ENCODE data around the gene IGBP1. TPM values are rescaled to one million over a fixed set of nuclear protein-coding genes. Genes with fewer than 3 reads are reported as not detected.
"Not testable (repeated sequence)": the region's sequence is repeated elsewhere in the genome, so short reads cannot be mapped to it uniquely, and the experiment has no call there.

Gene IGBP1
- total RNA-seq, 3 donors from 2014 or later: 71.8 to 87.2 (median 86.9) TPM

DNA sequence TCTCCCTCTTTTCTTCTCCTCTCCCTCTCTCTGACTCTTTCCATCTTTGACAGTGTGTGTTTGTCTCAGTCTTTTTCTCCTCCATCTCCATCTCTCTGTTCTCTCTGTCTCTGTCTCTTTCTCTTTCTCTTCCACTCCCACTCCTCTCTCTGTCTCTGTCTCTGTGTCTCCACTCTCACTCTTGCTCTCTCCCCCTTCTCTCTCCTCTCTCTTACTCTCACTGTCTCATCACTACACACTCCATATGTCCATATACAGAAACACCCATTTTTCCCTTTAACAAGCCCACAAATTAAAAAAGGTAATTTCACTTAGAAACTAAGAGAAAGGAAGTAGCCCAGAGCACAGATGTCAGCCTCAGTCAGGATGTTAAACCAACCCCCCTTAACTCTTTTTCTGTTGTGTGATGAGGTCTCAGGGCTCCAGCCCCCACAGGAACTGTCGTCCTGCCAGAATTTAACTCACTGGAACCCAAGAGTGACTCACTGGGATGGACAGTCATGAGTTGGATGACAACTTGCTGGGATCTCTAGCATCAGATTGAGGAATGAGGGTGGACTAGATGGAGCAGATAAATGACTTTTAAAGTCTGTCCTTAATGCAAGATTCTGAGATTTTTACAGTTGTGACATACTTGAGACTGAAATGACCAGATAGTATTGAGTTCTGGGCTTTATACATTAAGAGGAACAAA is 43.5 kb upstream of the IGBP1 start:
- Histone ChIP-seq H3K4me3 (no peak overlapping the region), H3K27me3 (peaks cover 0 to 40% of the 10 kb centered on the region in 2 donors), H3K9me3 (no peaks in the 10 kb centered on the region), H3K27ac (no peak overlapping the region), H3K4me1 (no peaks in the 10 kb centered on the region), H3K36me3 (no peaks in the 10 kb centered on the region)
- TF ChIP-seq POLR2AphosphoS5 (IDR thresholded peaks at IDR 0.05) (no peak), POLR2A (IDR thresholded peaks at IDR 0.05) (no peak)
- TF ChIP-seq, protein P1, sequence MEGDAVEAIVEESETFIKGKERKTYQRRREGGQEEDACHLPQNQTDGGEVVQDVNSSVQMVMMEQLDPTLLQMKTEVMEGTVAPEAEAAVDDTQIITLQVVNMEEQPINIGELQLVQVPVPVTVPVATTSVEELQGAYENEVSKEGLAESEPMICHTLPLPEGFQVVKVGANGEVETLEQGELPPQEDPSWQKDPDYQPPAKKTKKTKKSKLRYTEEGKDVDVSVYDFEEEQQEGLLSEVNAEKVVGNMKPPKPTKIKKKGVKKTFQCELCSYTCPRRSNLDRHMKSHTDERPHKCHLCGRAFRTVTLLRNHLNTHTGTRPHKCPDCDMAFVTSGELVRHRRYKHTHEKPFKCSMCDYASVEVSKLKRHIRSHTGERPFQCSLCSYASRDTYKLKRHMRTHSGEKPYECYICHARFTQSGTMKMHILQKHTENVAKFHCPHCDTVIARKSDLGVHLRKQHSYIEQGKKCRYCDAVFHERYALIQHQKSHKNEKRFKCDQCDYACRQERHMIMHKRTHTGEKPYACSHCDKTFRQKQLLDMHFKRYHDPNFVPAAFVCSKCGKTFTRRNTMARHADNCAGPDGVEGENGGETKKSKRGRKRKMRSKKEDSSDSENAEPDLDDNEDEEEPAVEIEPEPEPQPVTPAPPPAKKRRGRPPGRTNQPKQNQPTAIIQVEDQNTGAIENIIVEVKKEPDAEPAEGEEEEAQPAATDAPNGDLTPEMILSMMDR (IDR thresholded peaks at IDR 0.05): no peak
- no peak for DNase-seq (ENCODE audit: low spot score in 2 of 2)
- intact Hi-C loops (cut with DNase I; ENCODE audit: low total_unique reads): no loop called here

DNA sequence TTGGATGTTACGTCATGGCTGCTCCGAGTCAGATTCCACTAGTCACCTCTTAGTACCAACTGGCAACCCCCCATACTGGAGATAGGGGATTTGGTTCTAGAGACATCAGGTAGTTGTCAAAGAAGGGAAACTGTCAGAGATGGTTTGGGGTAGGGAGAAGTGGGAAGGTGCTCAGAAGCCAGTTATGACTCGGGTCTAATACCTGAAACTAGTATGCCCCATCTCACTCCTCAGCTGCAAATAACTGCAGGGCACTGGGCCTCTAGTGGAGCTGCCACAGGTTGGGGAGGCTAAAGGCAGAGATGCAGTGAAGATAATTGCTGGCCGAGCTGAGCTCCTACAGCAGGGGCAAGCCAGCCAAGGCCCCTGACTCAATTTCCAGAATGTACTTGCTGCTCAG is 41.0 kb upstream of the IGBP1 start:
- Histone ChIP-seq H3K9me3 (no peaks in the 10 kb centered on the region), H3K36me3 (no peaks in the 10 kb centered on the region), H3K4me1 (no peaks in the 10 kb centered on the region), H3K27me3 (peaks cover 0 to 45% of the 10 kb centered on the region in 2 donors), H3K4me3 (no peak overlapping the region), H3K27ac (no peak overlapping the region)
- TF ChIP-seq POLR2A (IDR thresholded peaks at IDR 0.05): no peak
- no peak for TF ChIP-seq POLR2AphosphoS5 (IDR thresholded peaks at IDR 0.05)
- TF ChIP-seq, protein P1 (IDR thresholded peaks at IDR 0.05): no peak
- DNase-seq (ENCODE audit: low spot score in 2 of 2): no peak
- intact Hi-C loops (cut with DNase I; ENCODE audit: low total_unique reads): no loop called here

DNA sequence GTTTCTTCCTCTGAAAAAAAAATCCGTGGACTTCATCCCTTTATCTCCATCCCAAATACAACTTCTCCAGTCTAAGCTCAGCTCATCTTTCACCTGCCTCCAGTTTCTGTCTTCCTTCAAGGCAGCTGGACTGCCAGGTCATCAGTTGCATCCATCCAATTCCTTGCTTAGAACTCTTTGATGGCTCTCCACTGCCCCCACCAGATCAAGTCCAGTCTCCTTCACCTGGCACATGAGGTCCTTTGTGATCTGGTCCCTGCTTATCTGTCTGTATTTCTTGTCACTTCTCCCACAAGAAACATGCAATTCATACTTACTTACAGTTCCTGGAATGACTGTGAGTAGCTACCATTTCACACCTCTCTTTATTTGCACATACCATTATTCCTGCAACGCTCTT is 37.2 kb upstream of the IGBP1 start:
- no peaks in the 10 kb centered on the region for H3K36me3 ChIP-seq
- peaks cover 0 to 38% of the 10 kb centered on the region in 2 donors for H3K27me3 ChIP-seq
- H3K4me1 ChIP-seq: no peaks in the 10 kb centered on the region
- TF ChIP-seq, protein P1 (IDR thresholded peaks at IDR 0.05): no peak
- no peak for TF ChIP-seq POLR2A (IDR thresholded peaks at IDR 0.05)
- intact Hi-C loops (cut with DNase I; ENCODE audit: low total_unique reads): no loop called here
- no peaks in the 10 kb centered on the region for H3K9me3 ChIP-seq
- no peak overlapping the region for H3K27ac ChIP-seq
- H3K4me3 ChIP-seq: no peak overlapping the region
- no peak for DNase-seq (ENCODE audit: low spot score in 2 of 2)

DNA sequence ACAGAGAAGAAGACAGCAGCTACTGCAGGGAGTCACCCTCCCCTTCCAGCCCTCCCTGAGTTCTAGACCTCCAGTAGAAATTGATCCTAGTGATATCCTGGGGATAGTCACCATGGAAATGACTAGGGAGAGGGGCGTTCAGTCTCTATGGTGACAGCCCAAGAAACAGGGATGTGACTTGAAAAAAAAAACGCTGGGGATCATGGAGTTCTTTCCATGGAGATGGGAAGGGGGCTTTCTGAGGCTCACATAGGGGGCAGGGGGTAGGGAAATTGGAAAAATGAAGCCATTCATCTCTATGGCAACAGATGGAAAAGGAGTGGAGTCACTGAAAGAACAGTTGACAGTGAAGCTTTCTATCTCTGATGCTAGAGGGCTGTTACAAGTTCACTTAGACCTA is 28.0 kb upstream of the IGBP1 start:
- DNase-seq (ENCODE audit: low spot score in 2 of 2): no peak
- Histone ChIP-seq H3K4me1 (no peaks in the 10 kb centered on the region), H3K4me3 (no peak overlapping the region), H3K9me3 (no peaks in the 10 kb centered on the region), H3K36me3 (no peaks in the 10 kb centered on the region), H3K27ac (no peak overlapping the region), H3K27me3 (peaks cover 0 to 21% of the 10 kb centered on the region in 2 donors)
- intact Hi-C loops (cut with DNase I; ENCODE audit: low total_unique reads): no loop called here
- TF ChIP-seq, protein P1 (IDR thresholded peaks at IDR 0.05): no peak
- TF ChIP-seq POLR2A (IDR thresholded peaks at IDR 0.05): no peak
- TF ChIP-seq POLR2AphosphoS5 (IDR thresholded peaks at IDR 0.05): no peak

DNA sequence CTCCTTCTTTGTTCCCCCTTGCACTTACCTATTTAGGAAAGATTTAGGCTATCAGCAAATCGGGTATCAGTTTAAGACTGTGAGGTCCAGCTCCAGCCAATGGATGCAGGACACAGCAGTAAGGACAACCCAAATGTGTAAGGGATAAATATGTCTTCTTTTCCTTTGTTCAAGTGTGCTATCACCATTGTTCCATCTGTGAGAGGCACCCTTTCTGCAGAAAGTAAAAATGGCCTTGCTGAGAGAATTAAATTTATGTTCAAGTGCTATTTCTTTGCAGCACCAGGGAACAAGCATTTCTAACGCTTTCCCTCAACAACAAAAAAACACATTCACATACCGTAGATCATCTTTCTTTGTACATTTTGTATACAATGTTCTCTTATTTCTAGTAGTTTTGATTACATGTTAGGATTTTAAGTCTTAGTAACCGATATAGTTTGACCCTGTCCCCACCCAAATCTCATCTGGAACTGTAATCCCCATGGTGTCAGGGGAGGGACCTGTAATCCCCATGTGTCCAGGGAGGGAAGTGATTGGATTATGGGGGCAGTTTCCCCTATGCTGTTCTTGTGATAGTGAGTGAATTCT is 21.7 kb upstream of the IGBP1 start:
- DNase-seq (ENCODE audit: low spot score in 2 of 2); H3K27ac ChIP-seq; H3K4me3 ChIP-seq; H3K4me1 ChIP-seq; H3K36me3 ChIP-seq: not testable (repeated sequence)
- Histone ChIP-seq H3K27me3 (peaks cover 0 to 23% of the 10 kb centered on the region in 2 donors), H3K9me3 (peaks cover 12 to 25% of the 10 kb centered on the region in 2 donors)
- intact Hi-C loops (cut with DNase I; ENCODE audit: low total_unique reads): loop anchor here (2.0 kb wide), 1 partner anchor 45 kb away; no protein-coding TSS in a partner anchor

All from breast epithelium (tissue), 4 donors.